HepG2 (cell line): ENCODE data around the gene BABAM1. TPM values are rescaled to one million over a fixed set of nuclear protein-coding genes. Genes with fewer than 3 reads are reported as not detected.
A peak's percentile ranks its signal among the peaks of the same experiment; 100 is the strongest.

Source experiments
- AHR ChIP-seq: IDR thresholded peaks from 2 replicates; pipeline ENCODE4 v1.6.1; 2018; ENCODE audit warnings: missing genetic modification reagents, missing compliant biosample characterization
- AKNA ChIP-seq: sonication (generic); formaldehyde crosslinking; IDR thresholded peaks from 2 replicates; pipeline ENCODE4 v1.4.0; 2020; ENCODE audit warnings: missing genetic modification reagents, borderline replicate concordance
- LCORL ChIP-seq, 2 experiments: fragments of 450-650 bp in 1 of 2; sonication (generic) in 1 of 2; formaldehyde crosslinking in 1 of 2; IDR thresholded peaks; 2 replicates each; pipeline versions ENCODE4 v1.5.0 to v1.6.1; 2017 to 2020; ENCODE audit warnings: antibody characterized with exemption in 1 of 2, missing genetic modification reagents in 1 of 2
- MED8 ChIP-seq: sonication (generic); formaldehyde crosslinking; IDR thresholded peaks from 2 replicates; pipeline ENCODE4 v1.8.1; 2023; ENCODE audit warnings: mild to moderate bottlenecking, missing genetic modification reagents; ENCODE audit not compliant: insufficient replicate concordance
- MIER3 ChIP-seq: IDR thresholded peaks from 2 replicates; pipeline ENCODE4 v1.6.1; 2016; ENCODE audit warnings: missing compliant biosample characterization, borderline replicate concordance
- SMYD3 ChIP-seq: sonication (generic); formaldehyde crosslinking; IDR thresholded peaks from 2 replicates; pipeline ENCODE4 v1.8.1; 2023; ENCODE audit warnings: mild to moderate bottlenecking, missing genetic modification reagents
- SRF ChIP-seq: IDR thresholded peaks from 2 replicates; pipeline ENCODE4 v1.6.1; 2011; ENCODE audit warnings: mild to moderate bottlenecking, low read depth, low read length, moderate library complexity
- TBL1XR1 ChIP-seq: fragments of 150-350 bp; IDR thresholded peaks from 2 replicates; pipeline ENCODE4 v1.6.1; 2014; ENCODE audit warnings: borderline replicate concordance, low read length; ENCODE audit not compliant: partially characterized antibody
- ZBTB39 ChIP-seq: sonication (generic); formaldehyde crosslinking; IDR thresholded peaks from 2 replicates; pipeline ENCODE4 v1.5.0; 2020; ENCODE audit warnings: missing genetic modification reagents
- ZFP1 ChIP-seq: IDR thresholded peaks from 2 replicates; pipeline ENCODE4 v1.6.1; 2016
- ZFP91 ChIP-seq: sonication (generic); formaldehyde crosslinking; IDR thresholded peaks from 2 replicates; pipeline ENCODE4 v1.9.0; 2022; ENCODE audit warnings: missing genetic modification reagents, mild to moderate bottlenecking, borderline replicate concordance
- ZNF3 ChIP-seq: IDR thresholded peaks from 2 replicates; pipeline ENCODE4 v1.7.0; 2017; ENCODE audit warnings: inconsistent platforms
- ZNF317 ChIP-seq: sonication (generic); formaldehyde crosslinking; IDR thresholded peaks from 2 replicates; pipeline ENCODE4 v1.5.0; 2020; ENCODE audit warnings: mild to moderate bottlenecking, missing genetic modification reagents
- ZNF329 ChIP-seq: sonication (generic); formaldehyde crosslinking; IDR thresholded peaks from 2 replicates; pipeline ENCODE4 v1.9.0; 2021; ENCODE audit warnings: low read depth, mild to moderate bottlenecking, missing genetic modification reagents
- ZNF333 ChIP-seq: sonication (generic); formaldehyde crosslinking; IDR thresholded peaks from 2 replicates; pipeline ENCODE4 v1.4.0; 2020; ENCODE audit warnings: mild to moderate bottlenecking, missing genetic modification reagents, borderline replicate concordance
- ZNF598 ChIP-seq: sonication (generic); formaldehyde crosslinking; IDR thresholded peaks from 2 replicates; pipeline ENCODE4 v1.5.1; 2020; ENCODE audit warnings: mild to moderate bottlenecking, missing genetic modification reagents, borderline replicate concordance
- ZNF790 ChIP-seq: sonication (generic); formaldehyde crosslinking; IDR thresholded peaks from 2 replicates; pipeline ENCODE4 v1.8.0; 2022; ENCODE audit warnings: missing genetic modification reagents, mild to moderate bottlenecking, borderline replicate concordance
- ZNF879 ChIP-seq: sonication (generic); formaldehyde crosslinking; IDR thresholded peaks from 2 replicates; pipeline ENCODE4 v1.8.1; 2023; ENCODE audit warnings: missing genetic modification reagents
- ZSCAN5A ChIP-seq: sonication (generic); formaldehyde crosslinking; IDR thresholded peaks from 2 replicates; pipeline ENCODE4 v1.8.0; 2022; ENCODE audit warnings: mild to moderate bottlenecking, missing genetic modification reagents, borderline replicate concordance
- polyA plus RNA-seq, 8 experiments: library from polyadenylated mRNA; depleted of rRNA in 3 of 8; stranded (reverse) in 7 of 8; unstranded in 1 of 8; fragments of >200 nt; fragmentation: Illumina TruSeq in 4 of 8; extraction: Trizol in 4 of 8; gene quantifications; 2 replicates each; pipeline versions ENCODE4 v1.2.1 to v1.2.3, GENCODE V29; 2011 to 2016; ENCODE audit warnings: low read depth in 4 of 8, missing spikeins in 1 of 8, mixed read lengths in 1 of 8; ENCODE audit not compliant: insufficient read depth in 1 of 8
- total RNA-seq, 5 experiments: library from RNA; depleted of rRNA; stranded (reverse); fragments of >200 nt; fragmentation: Illumina TruSeq; extraction: Trizol; gene quantifications; 2 replicates each; pipeline ENCODE4 v1.2.3, GENCODE V29; 2016; ENCODE audit warnings: low read depth in 1 of 5

BABAM1 gene
- total and polyA plus RNA-seq, 2 of the 13 experiments (the other 11 are each of a cell fraction or from before 2014, with no cell fraction given): 70.0 to 82.0 TPM

GRCh38 chr19:17248011-17248776 lies 19.0 kb upstream of the BABAM1 start (continued):
- TF ChIP-seq ZBTB39 (CRISPR knock-in tag) (peak; percentile 81; the same call in 1 of the 2 replicates), SMYD3 (CRISPR knock-in tag) (no peak), ZSCAN5A (CRISPR knock-in tag) (peak; percentile 75), MIER3 (peak; percentile 90; the same call in 1 of the 2 replicates), LCORL (IDR thresholded peaks at IDR 0.05) (no peak), LCORL (CRISPR knock-in tag; IDR thresholded peaks at IDR 0.05) (peak; percentile 95), AKNA (CRISPR knock-in tag) (no peak), TBL1XR1 (peak; percentile 94), ZNF3 (CRISPR knock-in tag) (no peak), MED8 (CRISPR knock-in tag) (peak; percentile 96), ZNF333 (CRISPR knock-in tag) (no peak), ZNF790 (CRISPR knock-in tag) (no peak), ZFP91 (CRISPR knock-in tag) (peak; percentile 88), AHR (CRISPR knock-in tag) (no peak), ZNF598 (no peak), SRF (no peak), ZNF879 (CRISPR knock-in tag) (no peak), ZFP1 (peak; percentile 32; the same call in 1 of the 2 replicates), ZNF329 (CRISPR knock-in tag) (0 out of 2 replicates have a peak, but pooled peaks have one; percentile 47), ZNF317 (CRISPR knock-in tag) (peak; percentile 75; the same call in 1 of the 2 replicates)
